Measurements from ENCODE around the gene DAB2IP.
A peak's percentile ranks its signal among the peaks of the same experiment; 100 is the strongest.

Gene DAB2IP

DNA sequence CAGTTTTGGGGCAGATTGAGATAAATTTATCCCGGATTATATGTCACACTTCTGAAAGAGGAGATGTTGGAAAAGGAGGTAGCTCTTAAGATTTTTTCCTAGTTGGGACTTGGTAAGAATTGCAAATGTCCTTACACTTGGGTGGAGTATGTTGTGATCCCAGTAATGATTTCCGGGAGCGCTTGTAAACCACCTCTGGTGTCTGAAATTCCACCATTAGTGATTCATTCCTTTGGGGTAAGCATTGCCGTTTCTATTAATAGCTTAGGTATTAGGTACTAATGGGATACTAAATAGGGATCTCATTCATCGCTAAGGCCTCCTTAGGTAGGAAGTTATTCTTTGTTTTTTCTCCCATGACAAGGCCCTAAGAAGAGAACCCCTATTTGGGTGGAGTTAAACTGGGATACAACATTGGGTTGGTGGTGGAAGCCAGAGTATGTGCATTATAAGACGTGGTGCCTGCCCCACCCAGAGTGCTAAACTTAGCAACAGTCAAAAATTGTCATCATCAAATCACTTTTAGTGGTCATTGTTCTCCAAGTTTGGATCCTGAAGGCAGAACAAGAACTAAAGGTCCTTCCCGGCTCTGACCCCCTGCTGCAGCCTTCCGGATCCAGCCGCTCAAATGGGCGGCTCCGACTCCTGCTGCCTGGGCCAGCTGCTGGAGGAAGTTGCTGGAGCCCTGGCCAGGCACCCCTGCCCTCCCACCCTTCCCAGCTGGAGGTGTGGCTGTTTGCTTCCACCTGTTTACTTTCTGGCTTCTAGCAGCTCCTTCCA, 31.7 kb upstream of the DAB2IP start:
- no peak overlapping the region for H3K4me2 ChIP-seq (ENCODE audit: low read depth, low read length, poor library complexity, severe bottlenecking)
- H3K79me2 ChIP-seq (ENCODE audit: insufficient read depth, low read length), result no peaks in the 10 kb centered on the region
- H3K36me3 ChIP-seq (ENCODE audit: insufficient read depth, low read length), result no peaks in the 10 kb centered on the region
- H3K9ac ChIP-seq (ENCODE audit: low read depth, low read length, poor library complexity, severe bottlenecking), result no peak overlapping the region
- no peak overlapping the region for H2AFZ ChIP-seq (ENCODE audit: low read length)
- H3K9me3 ChIP-seq (ENCODE audit: insufficient read depth, low read depth, low read length), result no peaks in the 10 kb centered on the region
- TF ChIP-seq EZH2phosphoT487 (IDR thresholded peaks at IDR 0.05; ENCODE audit: borderline replicate concordance), result no peak
- TF ChIP-seq, protein P1, sequence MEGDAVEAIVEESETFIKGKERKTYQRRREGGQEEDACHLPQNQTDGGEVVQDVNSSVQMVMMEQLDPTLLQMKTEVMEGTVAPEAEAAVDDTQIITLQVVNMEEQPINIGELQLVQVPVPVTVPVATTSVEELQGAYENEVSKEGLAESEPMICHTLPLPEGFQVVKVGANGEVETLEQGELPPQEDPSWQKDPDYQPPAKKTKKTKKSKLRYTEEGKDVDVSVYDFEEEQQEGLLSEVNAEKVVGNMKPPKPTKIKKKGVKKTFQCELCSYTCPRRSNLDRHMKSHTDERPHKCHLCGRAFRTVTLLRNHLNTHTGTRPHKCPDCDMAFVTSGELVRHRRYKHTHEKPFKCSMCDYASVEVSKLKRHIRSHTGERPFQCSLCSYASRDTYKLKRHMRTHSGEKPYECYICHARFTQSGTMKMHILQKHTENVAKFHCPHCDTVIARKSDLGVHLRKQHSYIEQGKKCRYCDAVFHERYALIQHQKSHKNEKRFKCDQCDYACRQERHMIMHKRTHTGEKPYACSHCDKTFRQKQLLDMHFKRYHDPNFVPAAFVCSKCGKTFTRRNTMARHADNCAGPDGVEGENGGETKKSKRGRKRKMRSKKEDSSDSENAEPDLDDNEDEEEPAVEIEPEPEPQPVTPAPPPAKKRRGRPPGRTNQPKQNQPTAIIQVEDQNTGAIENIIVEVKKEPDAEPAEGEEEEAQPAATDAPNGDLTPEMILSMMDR (conservative IDR thresholded peaks at IDR 0.05; ENCODE audit: low read length), result no peak
- H3F3A ChIP-seq (ENCODE audit: low read depth), result no peaks in the 10 kb centered on the region
- no peak overlapping the region for H3K4me3 ChIP-seq (ENCODE audit: low read length, poor library complexity, severe bottlenecking)
- H3K9me2 ChIP-seq (replicated peaks; ENCODE audit: low read depth, low read length), result no peaks in the 10 kb centered on the region
- H4K20me1 ChIP-seq (ENCODE audit: insufficient read depth, low read length, poor library complexity, severe bottlenecking), result no peaks in the 10 kb centered on the region
- peaks cover 5% of the 10 kb centered on the region for H3K4me1 ChIP-seq (ENCODE audit: insufficient read depth, low read length, poor library complexity, severe bottlenecking)
- no peaks in the 10 kb centered on the region for H3K27me3 ChIP-seq (ENCODE audit: insufficient read depth, low read length, poor library complexity, severe bottlenecking)

DNA sequence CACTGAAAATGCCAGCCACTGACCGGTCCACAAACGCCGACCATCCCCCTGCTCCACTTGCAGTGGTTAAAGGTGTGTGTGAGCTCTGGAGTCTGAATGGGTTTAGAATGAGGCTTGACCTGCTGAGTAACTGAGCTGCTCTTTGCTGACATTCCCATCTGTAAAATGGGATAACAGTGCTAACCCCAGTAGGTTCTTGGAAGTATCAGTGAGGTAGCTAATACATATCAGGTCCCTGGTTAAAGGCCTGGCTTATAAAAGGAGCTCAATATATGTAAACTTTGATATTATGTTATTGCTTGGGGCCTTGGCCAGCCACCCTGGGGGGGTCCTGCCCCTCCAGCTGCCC, 31.1 kb upstream of the DAB2IP start:
- Histone ChIP-seq H4K20me1 (ENCODE audit: insufficient read depth, low read length, poor library complexity, severe bottlenecking) (no peaks in the 10 kb centered on the region), H3K36me3 (ENCODE audit: insufficient read depth, low read length) (no peaks in the 10 kb centered on the region), H3F3A (ENCODE audit: low read depth) (no peaks in the 10 kb centered on the region), H2AFZ (ENCODE audit: low read length) (no peak overlapping the region), H3K4me2 (ENCODE audit: low read depth, low read length, poor library complexity, severe bottlenecking) (no peak overlapping the region), H3K4me1 (ENCODE audit: insufficient read depth, low read length, poor library complexity, severe bottlenecking) (peaks cover 5% of the 10 kb centered on the region), H3K79me2 (ENCODE audit: insufficient read depth, low read length) (no peaks in the 10 kb centered on the region), H3K9me3 (ENCODE audit: insufficient read depth, low read depth, low read length) (no peaks in the 10 kb centered on the region), H3K9ac (ENCODE audit: low read depth, low read length, poor library complexity, severe bottlenecking) (peak overlapping the region; percentile 12), H3K4me3 (ENCODE audit: low read length, poor library complexity, severe bottlenecking) (no peak overlapping the region), H3K27me3 (ENCODE audit: insufficient read depth, low read length, poor library complexity, severe bottlenecking) (no peaks in the 10 kb centered on the region), H3K9me2 (replicated peaks; ENCODE audit: low read depth, low read length) (no peaks in the 10 kb centered on the region)
- no peak for TF ChIP-seq EZH2phosphoT487 (IDR thresholded peaks at IDR 0.05; ENCODE audit: borderline replicate concordance)
- TF ChIP-seq, protein P1 (conservative IDR thresholded peaks at IDR 0.05; ENCODE audit: low read length), result no peak

DNA sequence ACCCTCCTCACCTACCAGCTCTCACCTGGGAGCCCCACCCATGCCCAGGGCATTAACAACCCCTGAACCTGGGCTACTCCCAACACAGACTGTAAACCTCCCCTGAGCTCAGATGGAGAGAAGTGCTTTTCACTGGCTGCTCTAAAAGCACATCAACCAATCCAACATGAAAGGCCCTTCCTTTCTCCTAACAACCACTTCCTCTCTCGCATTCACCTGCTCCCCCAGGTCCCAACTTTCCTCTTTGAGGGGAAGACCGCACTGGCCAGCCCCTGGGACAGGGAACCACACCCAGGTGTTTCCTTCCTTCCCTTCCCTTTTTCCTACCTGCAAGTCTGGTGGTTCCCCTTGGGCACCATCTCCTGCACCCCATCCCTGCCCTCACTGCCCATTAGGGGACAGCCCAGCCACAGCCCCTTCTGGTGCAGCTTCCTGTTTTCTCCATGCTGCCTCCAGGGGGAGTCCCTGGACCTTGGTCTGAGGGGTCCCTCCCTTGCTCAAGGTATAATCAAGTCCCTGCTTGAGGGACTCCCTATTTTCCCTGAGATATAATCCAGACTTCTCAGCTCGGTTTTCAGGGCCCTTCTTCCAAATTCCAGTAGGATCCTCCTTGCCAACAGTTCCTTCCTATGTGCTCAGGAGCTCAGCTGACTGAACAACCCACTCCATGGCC, 30.5 kb upstream of the DAB2IP start:
- peak overlapping the region; percentile 36 for H3K4me2 ChIP-seq (ENCODE audit: low read depth, low read length, poor library complexity, severe bottlenecking)
- H3K36me3 ChIP-seq (ENCODE audit: insufficient read depth, low read length), result no peaks in the 10 kb centered on the region
- peaks cover 5% of the 10 kb centered on the region for H3K4me1 ChIP-seq (ENCODE audit: insufficient read depth, low read length, poor library complexity, severe bottlenecking)
- H3K27me3 ChIP-seq (ENCODE audit: insufficient read depth, low read length, poor library complexity, severe bottlenecking), result no peaks in the 10 kb centered on the region
- H3K79me2 ChIP-seq (ENCODE audit: insufficient read depth, low read length), result no peaks in the 10 kb centered on the region
- H3K4me3 ChIP-seq (ENCODE audit: low read length, poor library complexity, severe bottlenecking), result no peak overlapping the region
- TF ChIP-seq, protein P1 (conservative IDR thresholded peaks at IDR 0.05; ENCODE audit: low read length), result peak; percentile 90
- TF ChIP-seq EZH2phosphoT487 (IDR thresholded peaks at IDR 0.05; ENCODE audit: borderline replicate concordance), result no peak
- no peaks in the 10 kb centered on the region for H4K20me1 ChIP-seq (ENCODE audit: insufficient read depth, low read length, poor library complexity, severe bottlenecking)
- H3F3A ChIP-seq (ENCODE audit: low read depth), result no peaks in the 10 kb centered on the region
- no peaks in the 10 kb centered on the region for H3K9me2 ChIP-seq (replicated peaks; ENCODE audit: low read depth, low read length)
- peak overlapping the region; percentile 85 for H2AFZ ChIP-seq (ENCODE audit: low read length)
- peak overlapping the region; percentile 12 for H3K9ac ChIP-seq (ENCODE audit: low read depth, low read length, poor library complexity, severe bottlenecking)
- H3K9me3 ChIP-seq (ENCODE audit: insufficient read depth, low read depth, low read length), result no peaks in the 10 kb centered on the region
